Measurements from ENCODE around the gene RET.

Gene RET

DNA sequence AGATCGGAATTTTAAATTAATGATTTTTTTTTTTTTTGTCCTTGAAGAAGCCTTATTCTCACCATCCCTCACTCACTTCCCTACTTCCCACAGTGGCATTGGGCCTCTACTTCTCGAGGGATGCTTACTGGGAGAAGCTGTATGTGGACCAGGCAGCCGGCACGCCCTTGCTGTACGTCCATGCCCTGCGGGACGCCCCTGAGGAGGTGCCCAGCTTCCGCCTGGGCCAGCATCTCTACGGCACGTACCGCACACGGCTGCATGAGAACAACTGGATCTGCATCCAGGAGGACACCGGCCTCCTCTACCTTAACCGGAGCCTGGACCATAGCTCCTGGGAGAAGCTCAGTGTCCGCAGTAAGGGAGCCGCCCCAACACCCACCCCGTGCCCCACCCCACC, 23.5 kb downstream of the RET start:
- no peak for DNase-seq (ENCODE audit: low spot score)
- no peak overlapping the region for H4K91ac ChIP-seq (ENCODE audit: low read depth, low read length, poor library complexity)
- H3K27me3 ChIP-seq (ENCODE audit: control insufficient read depth in 3 of 3, insufficient read depth in 3 of 3, low read depth in 1 of 3, low read length in 3 of 3), result peaks cover 0 to 43% (median 11%) of the 10 kb centered on the region in 3 experiments
- H3K18ac ChIP-seq (ENCODE audit: low read length), result no peak overlapping the region
- no peaks in the 10 kb centered on the region for H3K9me3 ChIP-seq (replicated peaks in 1 of 2; ENCODE audit: control insufficient read depth in 2 of 2, insufficient read depth in 1 of 2, low read depth in 1 of 2, low read length in 2 of 2)
- no peak overlapping the region for H3K9ac ChIP-seq (ENCODE audit: low read depth, low read length, poor library complexity)
- no CpG with 5 or more reads among the region's 17 CpGs for WGBS, 2 donors (ENCODE audit: extremely low coverage in 2 of 2, insufficient read length in 2 of 2, insufficient replicate concordance in 1 of 2)
- no peak overlapping the region for H3K4ac ChIP-seq (ENCODE audit: low read length)
- no peak overlapping the region for H3K4me2 ChIP-seq (ENCODE audit: insufficient read depth, low read length, poor library complexity, severe bottlenecking)
- no peak overlapping the region for H2BK5ac ChIP-seq (ENCODE audit: low read length)
- no peak overlapping the region for H2BK12ac ChIP-seq (ENCODE audit: low read length)
- H2AK5ac ChIP-seq (ENCODE audit: low read depth, low read length), result no peak overlapping the region
- H3K23ac ChIP-seq (ENCODE audit: low read depth, low read length, poor library complexity), result no peak overlapping the region
- no peak overlapping the region for H4K8ac ChIP-seq (ENCODE audit: low read depth, low read length)
- no peak overlapping the region for H3K27ac ChIP-seq (replicated peaks; ENCODE audit: low read length)
- peaks cover 4% of the 10 kb centered on the region for H3K79me1 ChIP-seq (ENCODE audit: low read depth, low read length)
- H3K4me3 ChIP-seq (ENCODE audit: low read length in 2 of 2), result no peak overlapping the region
- no peak overlapping the region for H3K14ac ChIP-seq (ENCODE audit: low read length)
- H3K4me1 ChIP-seq (ENCODE audit: control insufficient read depth in 2 of 2, insufficient read depth in 1 of 2, low read depth in 1 of 2, low read length in 2 of 2), result peaks cover 3 to 4% of the 10 kb centered on the region in 2 donors
- no peak overlapping the region for H2BK120ac ChIP-seq (ENCODE audit: low read depth, low read length)
- H2BK15ac ChIP-seq (ENCODE audit: low read length), result no peak overlapping the region
- H2AFZ ChIP-seq (ENCODE audit: low read length), result no peak overlapping the region
- no peaks in the 10 kb centered on the region for H3K36me3 ChIP-seq (replicated peaks in 1 of 2; ENCODE audit: control insufficient read depth in 2 of 2, insufficient read depth in 2 of 2, low read length in 2 of 2)

DNA sequence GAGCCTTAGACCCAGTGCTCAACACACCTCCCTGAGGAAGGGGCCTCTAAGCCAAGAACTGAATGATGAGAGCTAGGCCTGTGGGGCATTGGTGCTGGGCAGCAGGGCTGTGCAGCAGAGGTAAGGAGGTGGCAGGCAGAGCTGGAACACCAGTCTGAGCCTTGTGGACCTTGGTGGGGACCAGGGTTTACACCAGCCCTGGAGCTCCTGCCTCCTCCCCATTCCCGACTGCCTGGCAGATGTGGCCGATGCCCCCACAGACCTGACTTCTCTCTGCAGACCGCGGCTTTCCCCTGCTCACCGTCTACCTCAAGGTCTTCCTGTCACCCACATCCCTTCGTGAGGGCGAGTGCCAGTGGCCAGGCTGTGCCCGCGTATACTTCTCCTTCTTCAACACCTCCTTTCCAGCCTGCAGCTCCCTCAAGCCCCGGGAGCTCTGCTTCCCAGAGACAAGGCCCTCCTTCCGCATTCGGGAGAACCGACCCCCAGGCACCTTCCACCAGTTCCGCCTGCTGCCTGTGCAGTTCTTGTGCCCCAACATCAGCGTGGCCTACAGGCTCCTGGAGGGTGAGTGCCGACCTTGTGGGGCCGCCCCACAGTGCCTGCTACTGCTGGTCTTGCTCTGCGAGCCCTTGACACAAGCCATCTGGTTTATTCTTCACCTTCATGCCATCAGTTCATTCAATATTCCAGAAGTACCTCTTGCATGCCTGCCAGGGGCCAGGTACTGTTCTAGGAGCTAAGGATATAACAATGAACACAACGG, 25.4 kb downstream of the RET start:
- peak overlapping the region; percentile 67 for H3K9ac ChIP-seq (ENCODE audit: low read depth, low read length, poor library complexity)
- H2BK12ac ChIP-seq (ENCODE audit: low read length), result peak overlapping the region; percentile 66
- no peak overlapping the region for H2BK120ac ChIP-seq (ENCODE audit: low read depth, low read length)
- no peak overlapping the region for H4K8ac ChIP-seq (ENCODE audit: low read depth, low read length)
- H3K27me3 ChIP-seq (ENCODE audit: control insufficient read depth in 3 of 3, insufficient read depth in 3 of 3, low read depth in 1 of 3, low read length in 3 of 3), result peaks cover 0 to 34% (median 11%) of the 10 kb centered on the region in 3 experiments
- peak overlapping the region; percentile 30 for H2BK15ac ChIP-seq (ENCODE audit: low read length)
- H2BK5ac ChIP-seq (ENCODE audit: low read length), result no peak overlapping the region
- H3K4ac ChIP-seq (ENCODE audit: low read length), result no peak overlapping the region
- WGBS, 2 donors (ENCODE audit: extremely low coverage in 2 of 2, insufficient read length in 2 of 2, insufficient replicate concordance in 1 of 2), result no CpG with 5 or more reads among the region's 19 CpGs
- H3K23ac ChIP-seq (ENCODE audit: low read depth, low read length, poor library complexity), result peak overlapping the region; percentile 36
- no peak overlapping the region for H3K14ac ChIP-seq (ENCODE audit: low read length)
- no peaks in the 10 kb centered on the region for H3K9me3 ChIP-seq (replicated peaks in 1 of 2; ENCODE audit: control insufficient read depth in 2 of 2, insufficient read depth in 1 of 2, low read depth in 1 of 2, low read length in 2 of 2)
- H2AK5ac ChIP-seq (ENCODE audit: low read depth, low read length), result peak overlapping the region; percentile 57
- H3K36me3 ChIP-seq (replicated peaks in 1 of 2; ENCODE audit: control insufficient read depth in 2 of 2, insufficient read depth in 2 of 2, low read length in 2 of 2), result no peaks in the 10 kb centered on the region
- H3K79me1 ChIP-seq (ENCODE audit: low read depth, low read length), result peaks cover 4% of the 10 kb centered on the region
- H3K18ac ChIP-seq (ENCODE audit: low read length), result peak overlapping the region; percentile 86
- H2AFZ ChIP-seq (ENCODE audit: low read length), result no peak overlapping the region
- H3K4me1 ChIP-seq (ENCODE audit: control insufficient read depth in 2 of 2, insufficient read depth in 1 of 2, low read depth in 1 of 2, low read length in 2 of 2), result peaks cover 4 to 6% of the 10 kb centered on the region in 2 donors
- H3K4me3 ChIP-seq (ENCODE audit: low read length in 2 of 2), result no peak overlapping the region
- DNase-seq (ENCODE audit: low spot score), result no peak
- H3K27ac ChIP-seq (replicated peaks; ENCODE audit: low read length), result no peak overlapping the region
- H3K4me2 ChIP-seq (ENCODE audit: insufficient read depth, low read length, poor library complexity, severe bottlenecking), result no peak overlapping the region
- H4K91ac ChIP-seq (ENCODE audit: low read depth, low read length, poor library complexity), result no peak overlapping the region

DNA sequence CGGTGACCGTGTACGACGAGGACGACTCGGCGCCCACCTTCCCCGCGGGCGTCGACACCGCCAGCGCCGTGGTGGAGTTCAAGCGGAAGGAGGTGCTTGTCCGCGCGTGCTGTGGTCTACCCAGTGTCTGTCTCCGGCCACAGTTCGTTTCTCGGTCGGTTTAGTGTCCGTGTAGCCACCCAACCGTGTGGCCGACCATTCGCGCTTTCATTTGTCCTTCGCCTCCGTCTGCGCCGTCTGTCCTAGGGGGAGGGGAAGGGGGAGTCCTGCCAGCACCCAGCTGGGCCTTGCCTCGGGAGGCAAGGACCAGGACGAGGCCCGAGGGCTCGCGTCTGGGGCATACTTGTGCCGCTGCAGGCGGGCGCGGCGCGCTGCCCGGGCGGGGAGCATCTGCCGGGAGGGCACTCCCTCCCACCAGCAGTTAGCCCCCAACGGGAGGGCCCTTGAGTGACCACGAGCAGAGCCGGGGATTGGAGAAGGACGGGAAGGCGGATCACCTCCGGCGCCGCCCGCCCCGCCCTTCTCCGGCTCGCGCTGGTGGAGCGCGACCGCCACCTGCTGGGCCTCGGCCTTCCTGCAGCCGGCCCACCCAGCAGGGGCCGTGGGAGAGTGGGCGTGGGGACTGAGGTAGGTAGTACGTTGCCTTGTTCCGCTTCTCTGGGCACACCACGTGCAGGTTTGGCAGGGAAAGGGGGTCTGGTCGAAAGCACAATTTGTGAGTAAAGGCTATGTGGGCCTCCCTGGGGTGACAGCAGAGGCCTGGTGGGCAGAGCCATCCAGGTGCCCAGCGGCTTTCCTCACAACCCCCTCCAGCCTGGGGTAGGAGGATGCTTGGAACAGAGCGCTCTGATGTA, 28.5 kb downstream of the RET start:
- no peak overlapping the region for H3K4ac ChIP-seq (ENCODE audit: low read length)
- peak; percentile 81 for DNase-seq (ENCODE audit: low spot score)
- no CpG with 5 or more reads among the region's 71 CpGs for WGBS, 2 donors (ENCODE audit: extremely low coverage in 2 of 2, insufficient read length in 2 of 2, insufficient replicate concordance in 1 of 2)

DNA sequence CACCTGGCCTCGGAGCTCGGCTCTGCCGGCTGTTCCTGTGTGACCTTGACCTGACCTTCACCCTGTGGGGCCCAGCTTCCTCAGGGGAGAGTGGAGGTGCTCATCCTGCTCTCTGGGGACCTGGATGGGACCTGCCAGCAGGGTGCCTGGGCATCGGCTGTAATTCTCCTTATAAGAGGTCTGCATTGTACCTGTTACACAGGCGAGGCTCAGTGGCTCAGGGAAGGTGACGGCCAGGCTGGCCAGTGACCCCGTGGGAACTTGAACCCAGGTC, 29.0 kb downstream of the RET start:
- Histone ChIP-seq H3K9me3 (replicated peaks in 1 of 2; ENCODE audit: control insufficient read depth in 2 of 2, insufficient read depth in 1 of 2, low read depth in 1 of 2, low read length in 2 of 2) (no peaks in the 10 kb centered on the region), H3K4me1 (ENCODE audit: control insufficient read depth in 2 of 2, insufficient read depth in 1 of 2, low read depth in 1 of 2, low read length in 2 of 2) (peaks cover 4 to 6% of the 10 kb centered on the region in 2 donors), H3K4ac (ENCODE audit: low read length) (no peak overlapping the region), H3K36me3 (replicated peaks in 1 of 2; ENCODE audit: control insufficient read depth in 2 of 2, insufficient read depth in 2 of 2, low read length in 2 of 2) (no peaks in the 10 kb centered on the region), H3K27me3 (ENCODE audit: control insufficient read depth in 3 of 3, insufficient read depth in 3 of 3, low read depth in 1 of 3, low read length in 3 of 3) (peaks cover 0 to 37% (median 11%) of the 10 kb centered on the region in 3 experiments), H4K8ac (ENCODE audit: low read depth, low read length) (no peak overlapping the region), H3K9ac (ENCODE audit: low read depth, low read length, poor library complexity) (no peak overlapping the region), H3K23ac (ENCODE audit: low read depth, low read length, poor library complexity) (no peak overlapping the region), H4K91ac (ENCODE audit: low read depth, low read length, poor library complexity) (no peak overlapping the region), H2BK120ac (ENCODE audit: low read depth, low read length) (no peak overlapping the region), H3K27ac (replicated peaks; ENCODE audit: low read length) (no peak overlapping the region), H2BK5ac (ENCODE audit: low read length) (no peak overlapping the region), H2BK15ac (ENCODE audit: low read length) (no peak overlapping the region), H3K18ac (ENCODE audit: low read length) (peak overlapping the region; percentile 55), H2AK5ac (ENCODE audit: low read depth, low read length) (peak overlapping the region; percentile 82), H3K14ac (ENCODE audit: low read length) (no peak overlapping the region), H2AFZ (ENCODE audit: low read length) (no peak overlapping the region), H3K4me2 (ENCODE audit: insufficient read depth, low read length, poor library complexity, severe bottlenecking) (no peak overlapping the region), H3K4me3 (ENCODE audit: low read length in 2 of 2) (peak overlapping the region in 1 of 2 donors; percentile 3), H3K79me1 (ENCODE audit: low read depth, low read length) (peaks cover 4% of the 10 kb centered on the region), H2BK12ac (ENCODE audit: low read length) (no peak overlapping the region)
- DNase-seq (ENCODE audit: low spot score), result no peak
- no CpG with 5 or more reads among the region's 7 CpGs for WGBS, 2 donors (ENCODE audit: extremely low coverage in 2 of 2, insufficient read length in 2 of 2, insufficient replicate concordance in 1 of 2)

More for the DNA sequence above, 28.5 kb downstream of the RET start:
- peak overlapping the region; percentile 76 for H2BK120ac ChIP-seq (ENCODE audit: low read depth, low read length)
- H2BK5ac ChIP-seq (ENCODE audit: low read length), result peak overlapping the region; percentile 11
- H3K27ac ChIP-seq (replicated peaks; ENCODE audit: low read length), result no peak overlapping the region
- no peaks in the 10 kb centered on the region for H3K36me3 ChIP-seq (replicated peaks in 1 of 2; ENCODE audit: control insufficient read depth in 2 of 2, insufficient read depth in 2 of 2, low read length in 2 of 2)
- H3K9me3 ChIP-seq (replicated peaks in 1 of 2; ENCODE audit: control insufficient read depth in 2 of 2, insufficient read depth in 1 of 2, low read depth in 1 of 2, low read length in 2 of 2), result no peaks in the 10 kb centered on the region
- H3K9ac ChIP-seq (ENCODE audit: low read depth, low read length, poor library complexity), result peak overlapping the region; percentile 91
- H3K14ac ChIP-seq (ENCODE audit: low read length), result peak overlapping the region; percentile 99
- peak overlapping the region; percentile 52 for H3K23ac ChIP-seq (ENCODE audit: low read depth, low read length, poor library complexity)
- peak overlapping the region; percentile 98 for H3K18ac ChIP-seq (ENCODE audit: low read length)
- peak overlapping the region; percentile 87 for H2BK12ac ChIP-seq (ENCODE audit: low read length)
- H3K27me3 ChIP-seq (ENCODE audit: control insufficient read depth in 3 of 3, insufficient read depth in 3 of 3, low read depth in 1 of 3, low read length in 3 of 3), result peaks cover 0 to 37% (median 11%) of the 10 kb centered on the region in 3 experiments
- peak overlapping the region; percentile 82 for H2AK5ac ChIP-seq (ENCODE audit: low read depth, low read length)
- H2BK15ac ChIP-seq (ENCODE audit: low read length), result peak overlapping the region; percentile 77
- peak overlapping the region; percentile 39 to 82 for H3K4me3 ChIP-seq (ENCODE audit: low read length in 2 of 2)
- H3K4me2 ChIP-seq (ENCODE audit: insufficient read depth, low read length, poor library complexity, severe bottlenecking), result peak overlapping the region; percentile 97
- no peak overlapping the region for H4K91ac ChIP-seq (ENCODE audit: low read depth, low read length, poor library complexity)
- peak overlapping the region; percentile 56 for H4K8ac ChIP-seq (ENCODE audit: low read depth, low read length)
- H2AFZ ChIP-seq (ENCODE audit: low read length), result peak overlapping the region; percentile 99
- peaks cover 4% of the 10 kb centered on the region for H3K79me1 ChIP-seq (ENCODE audit: low read depth, low read length)
- peaks cover 4 to 6% of the 10 kb centered on the region in 2 donors for H3K4me1 ChIP-seq (ENCODE audit: control insufficient read depth in 2 of 2, insufficient read depth in 1 of 2, low read depth in 1 of 2, low read length in 2 of 2)
